H1 (cell line): ENCODE results near the gene SERPINF2. TPM values are rescaled to one million over a fixed set of nuclear protein-coding genes. Genes with fewer than 3 reads are reported as not detected.

ENCODE experiments used
- CBX8 ChIP-seq: fragments of 300-800, 300-1000 bp; sonication (generic); IDR thresholded peaks from 2 replicates; pipeline ENCODE4 v1.7.1; 2016; ENCODE audit warnings: low read depth, low read length, borderline replicate concordance
- CHD2 ChIP-seq: IDR thresholded peaks from 2 replicates; pipeline ENCODE4 v1.6.1; 2012; ENCODE audit warnings: low read length, improper control_type of control experiment
- CREB1 ChIP-seq: IDR thresholded peaks from 2 replicates; pipeline ENCODE4 v1.6.1; 2012; ENCODE audit warnings: inconsistent platforms
- EP300 ChIP-seq, 2 experiments: IDR thresholded peaks; 1 replicate in 1 of 2; 2 replicates in 1 of 2; pipeline ENCODE4 v1.6.1; 2011 to 2012; ENCODE audit warnings: low read depth in 2 of 2, low read length in 2 of 2, mild to moderate bottlenecking in 2 of 2, borderline replicate concordance in 1 of 2, inconsistent platforms in 1 of 2, moderate library complexity in 1 of 2
- FOSL1 ChIP-seq: IDR thresholded peaks from 2 replicates; pipeline ENCODE4 v1.6.1; 2011; ENCODE audit warnings: mild to moderate bottlenecking, low read depth, low read length, moderate library complexity; ENCODE audit not compliant: insufficient read depth
- KDM1A ChIP-seq: fragments of 200-600, 300-600 bp; sonication (generic); IDR thresholded peaks from 2 replicates; pipeline ENCODE4 v1.7.1; 2016; ENCODE audit warnings: mild to moderate bottlenecking, low read length, borderline replicate concordance
- NANOG ChIP-seq: IDR thresholded peaks from 2 replicates; pipeline ENCODE4 v1.6.1; 2011; ENCODE audit warnings: low read length, low read depth, mild to moderate bottlenecking, inconsistent platforms; ENCODE audit not compliant: insufficient read depth, poor library complexity, severe bottlenecking
- POLR2AphosphoS5 ChIP-seq: IDR thresholded peaks from 2 replicates; pipeline ENCODE4 v1.6.1; 2011; ENCODE audit warnings: low read depth, low read length
- RBBP5 ChIP-seq: IDR thresholded peaks from 2 replicates; pipeline ENCODE4 v1.7.1; 2012; ENCODE audit warnings: low read depth, mild to moderate bottlenecking, inconsistent platforms, low read length, moderate library complexity, borderline replicate concordance
- SIX5 ChIP-seq: IDR thresholded peaks from 2 replicates; pipeline ENCODE4 v1.6.1; 2011; ENCODE audit warnings: mild to moderate bottlenecking, low read depth, low read length
- polyA plus RNA-seq, 7 experiments: library from polyadenylated mRNA; depleted of rRNA in 3 of 7; stranded (reverse) in 5 of 7; unstranded in 2 of 7; fragments of >200 nt in 5 of 7; fragments of 200-250 nt in 2 of 7; gene quantifications; 1 replicate in 5 of 7; 2 replicates in 1 of 7; 4 replicates in 1 of 7; pipeline versions ENCODE4 v1.2.1 to v1.2.3, GENCODE V29; 2011 to 2013; ENCODE audit warnings: missing spikeins in 2 of 7, mixed read lengths in 2 of 7
- total RNA-seq: library from RNA; stranded (reverse); fragmentation: NEBNext Ultra II Directional; extraction: Animal tissue kit (Norgen Biotek cat#: 25700); gene quantifications from 2 replicates; pipeline ENCODE4 v1.2.1, GENCODE V29; 2021
- TF ChIP-seq, protein P1 (sequence below): fragments of 300-600 bp; sonication (generic); IDR thresholded peaks from 2 replicates; pipeline ENCODE4 v1.7.1; 2012; ENCODE audit warnings: low read length, moderate library complexity, mild to moderate bottlenecking, inconsistent platforms; ENCODE audit not compliant: insufficient replicate concordance
- TF ChIP-seq, protein P2 (sequence below): IDR thresholded peaks from 2 replicates; pipeline ENCODE4 v1.6.1; 2011; ENCODE audit warnings: low read depth, mild to moderate bottlenecking, low read length; ENCODE audit not compliant: insufficient read depth

The SERPINF2 gene
- total and polyA plus RNA-seq, 2 of the 8 experiments (the other 6 are each of a cell fraction or from before 2014, with no cell fraction given) = 1.8 to 3.2 TPM

DNA sequence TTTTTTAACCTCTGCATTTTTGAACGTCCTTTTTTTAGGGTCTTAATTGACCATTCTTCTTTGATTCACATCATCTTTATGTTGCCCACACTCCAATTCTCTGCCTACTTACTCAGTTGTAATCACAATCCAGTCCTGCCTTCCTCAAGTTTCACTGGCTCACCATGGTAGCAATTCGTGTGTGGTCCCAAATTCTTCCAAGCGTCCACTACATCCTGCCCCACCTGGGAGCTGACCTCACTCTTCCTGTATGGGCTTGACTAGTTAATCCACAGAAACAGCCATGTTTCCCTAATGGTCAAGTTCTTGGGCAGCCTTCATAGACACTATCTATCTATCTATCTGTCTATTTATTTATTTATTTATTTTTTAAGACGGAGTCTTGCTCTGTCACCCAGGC lies 39.6 kb upstream of the SERPINF2 start (continued):
- TF ChIP-seq, protein P1, sequence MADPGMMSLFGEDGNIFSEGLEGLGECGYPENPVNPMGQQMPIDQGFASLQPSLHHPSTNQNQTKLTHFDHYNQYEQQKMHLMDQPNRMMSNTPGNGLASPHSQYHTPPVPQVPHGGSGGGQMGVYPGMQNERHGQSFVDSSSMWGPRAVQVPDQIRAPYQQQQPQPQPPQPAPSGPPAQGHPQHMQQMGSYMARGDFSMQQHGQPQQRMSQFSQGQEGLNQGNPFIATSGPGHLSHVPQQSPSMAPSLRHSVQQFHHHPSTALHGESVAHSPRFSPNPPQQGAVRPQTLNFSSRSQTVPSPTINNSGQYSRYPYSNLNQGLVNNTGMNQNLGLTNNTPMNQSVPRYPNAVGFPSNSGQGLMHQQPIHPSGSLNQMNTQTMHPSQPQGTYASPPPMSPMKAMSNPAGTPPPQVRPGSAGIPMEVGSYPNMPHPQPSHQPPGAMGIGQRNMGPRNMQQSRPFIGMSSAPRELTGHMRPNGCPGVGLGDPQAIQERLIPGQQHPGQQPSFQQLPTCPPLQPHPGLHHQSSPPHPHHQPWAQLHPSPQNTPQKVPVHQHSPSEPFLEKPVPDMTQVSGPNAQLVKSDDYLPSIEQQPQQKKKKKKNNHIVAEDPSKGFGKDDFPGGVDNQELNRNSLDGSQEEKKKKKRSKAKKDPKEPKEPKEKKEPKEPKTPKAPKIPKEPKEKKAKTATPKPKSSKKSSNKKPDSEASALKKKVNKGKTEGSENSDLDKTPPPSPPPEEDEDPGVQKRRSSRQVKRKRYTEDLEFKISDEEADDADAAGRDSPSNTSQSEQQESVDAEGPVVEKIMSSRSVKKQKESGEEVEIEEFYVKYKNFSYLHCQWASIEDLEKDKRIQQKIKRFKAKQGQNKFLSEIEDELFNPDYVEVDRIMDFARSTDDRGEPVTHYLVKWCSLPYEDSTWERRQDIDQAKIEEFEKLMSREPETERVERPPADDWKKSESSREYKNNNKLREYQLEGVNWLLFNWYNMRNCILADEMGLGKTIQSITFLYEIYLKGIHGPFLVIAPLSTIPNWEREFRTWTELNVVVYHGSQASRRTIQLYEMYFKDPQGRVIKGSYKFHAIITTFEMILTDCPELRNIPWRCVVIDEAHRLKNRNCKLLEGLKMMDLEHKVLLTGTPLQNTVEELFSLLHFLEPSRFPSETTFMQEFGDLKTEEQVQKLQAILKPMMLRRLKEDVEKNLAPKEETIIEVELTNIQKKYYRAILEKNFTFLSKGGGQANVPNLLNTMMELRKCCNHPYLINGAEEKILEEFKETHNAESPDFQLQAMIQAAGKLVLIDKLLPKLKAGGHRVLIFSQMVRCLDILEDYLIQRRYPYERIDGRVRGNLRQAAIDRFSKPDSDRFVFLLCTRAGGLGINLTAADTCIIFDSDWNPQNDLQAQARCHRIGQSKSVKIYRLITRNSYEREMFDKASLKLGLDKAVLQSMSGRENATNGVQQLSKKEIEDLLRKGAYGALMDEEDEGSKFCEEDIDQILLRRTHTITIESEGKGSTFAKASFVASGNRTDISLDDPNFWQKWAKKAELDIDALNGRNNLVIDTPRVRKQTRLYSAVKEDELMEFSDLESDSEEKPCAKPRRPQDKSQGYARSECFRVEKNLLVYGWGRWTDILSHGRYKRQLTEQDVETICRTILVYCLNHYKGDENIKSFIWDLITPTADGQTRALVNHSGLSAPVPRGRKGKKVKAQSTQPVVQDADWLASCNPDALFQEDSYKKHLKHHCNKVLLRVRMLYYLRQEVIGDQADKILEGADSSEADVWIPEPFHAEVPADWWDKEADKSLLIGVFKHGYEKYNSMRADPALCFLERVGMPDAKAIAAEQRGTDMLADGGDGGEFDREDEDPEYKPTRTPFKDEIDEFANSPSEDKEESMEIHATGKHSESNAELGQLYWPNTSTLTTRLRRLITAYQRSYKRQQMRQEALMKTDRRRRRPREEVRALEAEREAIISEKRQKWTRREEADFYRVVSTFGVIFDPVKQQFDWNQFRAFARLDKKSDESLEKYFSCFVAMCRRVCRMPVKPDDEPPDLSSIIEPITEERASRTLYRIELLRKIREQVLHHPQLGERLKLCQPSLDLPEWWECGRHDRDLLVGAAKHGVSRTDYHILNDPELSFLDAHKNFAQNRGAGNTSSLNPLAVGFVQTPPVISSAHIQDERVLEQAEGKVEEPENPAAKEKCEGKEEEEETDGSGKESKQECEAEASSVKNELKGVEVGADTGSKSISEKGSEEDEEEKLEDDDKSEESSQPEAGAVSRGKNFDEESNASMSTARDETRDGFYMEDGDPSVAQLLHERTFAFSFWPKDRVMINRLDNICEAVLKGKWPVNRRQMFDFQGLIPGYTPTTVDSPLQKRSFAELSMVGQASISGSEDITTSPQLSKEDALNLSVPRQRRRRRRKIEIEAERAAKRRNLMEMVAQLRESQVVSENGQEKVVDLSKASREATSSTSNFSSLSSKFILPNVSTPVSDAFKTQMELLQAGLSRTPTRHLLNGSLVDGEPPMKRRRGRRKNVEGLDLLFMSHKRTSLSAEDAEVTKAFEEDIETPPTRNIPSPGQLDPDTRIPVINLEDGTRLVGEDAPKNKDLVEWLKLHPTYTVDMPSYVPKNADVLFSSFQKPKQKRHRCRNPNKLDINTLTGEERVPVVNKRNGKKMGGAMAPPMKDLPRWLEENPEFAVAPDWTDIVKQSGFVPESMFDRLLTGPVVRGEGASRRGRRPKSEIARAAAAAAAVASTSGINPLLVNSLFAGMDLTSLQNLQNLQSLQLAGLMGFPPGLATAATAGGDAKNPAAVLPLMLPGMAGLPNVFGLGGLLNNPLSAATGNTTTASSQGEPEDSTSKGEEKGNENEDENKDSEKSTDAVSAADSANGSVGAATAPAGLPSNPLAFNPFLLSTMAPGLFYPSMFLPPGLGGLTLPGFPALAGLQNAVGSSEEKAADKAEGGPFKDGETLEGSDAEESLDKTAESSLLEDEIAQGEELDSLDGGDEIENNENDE = no peak
- TF ChIP-seq CREB1 = no peak
- no peak for TF ChIP-seq POLR2AphosphoS5
- TF ChIP-seq EP300 (IDR thresholded peaks at IDR 0.05; ENCODE audit: borderline replicate concordance in 1 of 2, low read depth in 2 of 2, low read length in 2 of 2) = no peak
- TF ChIP-seq NANOG = no peak
- no peak for TF ChIP-seq FOSL1
- TF ChIP-seq KDM1A = no peak
- TF ChIP-seq CHD2 = no peak
- TF ChIP-seq SIX5 = no peak
- TF ChIP-seq CBX8 = no peak
- TF ChIP-seq, protein P2, sequence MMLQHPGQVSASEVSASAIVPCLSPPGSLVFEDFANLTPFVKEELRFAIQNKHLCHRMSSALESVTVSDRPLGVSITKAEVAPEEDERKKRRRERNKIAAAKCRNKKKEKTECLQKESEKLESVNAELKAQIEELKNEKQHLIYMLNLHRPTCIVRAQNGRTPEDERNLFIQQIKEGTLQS = no peak
- TF ChIP-seq RBBP5 = no peak
